Neural cell (in vitro differentiated cells): ENCODE measurements around the gene AGRN. TPM values are rescaled to one million over a fixed set of nuclear protein-coding genes. Genes with fewer than 3 reads are reported as not detected.

Source experiments
- H2AFZ ChIP-seq: fragments of 200-600, 300-800 bp; sonication (generic), shearing (Covaris generic); 2 replicates; pipeline ENCODE4 v1.6.0; 2014; ENCODE audit warnings: low read depth, mild to moderate bottlenecking, antibody characterized with exemption, low read length, moderate library complexity
- H3F3A ChIP-seq: fragments of 200-600 bp; shearing (Covaris generic); 2 replicates; pipeline ENCODE4 v1.6.1; 2016; ENCODE audit warnings: mild to moderate bottlenecking, moderate library complexity, mixed read lengths, antibody characterized with exemption, low read length; ENCODE audit not compliant: insufficient read depth, poor library complexity, severe bottlenecking
- H3K27ac ChIP-seq: fragments of 200-600, 300-800 bp; sonication (generic), shearing (Covaris generic); 2 replicates; pipeline ENCODE4 v1.5.1; 2014; ENCODE audit warnings: mild to moderate bottlenecking, low read length, moderate library complexity
- H3K27me3 ChIP-seq: fragments of 300-800, 200-600 bp; sonication (generic), shearing (Covaris generic); 2 replicates; pipeline ENCODE4 v1.6.0; 2014; ENCODE audit warnings: mild to moderate bottlenecking, low read depth, low read length, moderate library complexity; ENCODE audit not compliant: insufficient read depth
- H3K36me3 ChIP-seq: fragments of 300-800, 200-600 bp; sonication (generic), shearing (Covaris generic); 2 replicates; pipeline ENCODE4 v1.5.1; 2014; ENCODE audit warnings: mild to moderate bottlenecking, antibody characterized with exemption, low read length, moderate library complexity; ENCODE audit not compliant: insufficient read depth
- H3K4me2 ChIP-seq: fragments of 300-800, 200-600 bp; sonication (generic), shearing (Covaris generic); 2 replicates; pipeline ENCODE4 v1.6.0; 2014; ENCODE audit warnings: mild to moderate bottlenecking, low read length
- H3K4me3 ChIP-seq: fragments of 300-800, 200-600 bp; sonication (generic), shearing (Covaris generic); 2 replicates; pipeline ENCODE4 v1.5.1; 2014; ENCODE audit warnings: mild to moderate bottlenecking, low read length, moderate library complexity
- H3K79me2 ChIP-seq: fragments of 200-600 bp; shearing (Covaris generic); replicated peaks from 2 replicates; pipeline ENCODE4 v1.6.0; 2014; ENCODE audit warnings: mild to moderate bottlenecking, low read length, moderate library complexity; ENCODE audit not compliant: insufficient read depth
- H3K9ac ChIP-seq: fragments of 300-800, 200-600 bp; sonication (generic), shearing (Covaris generic); 2 replicates; pipeline ENCODE4 v1.6.1; 2016; ENCODE audit warnings: mild to moderate bottlenecking, low read length, mixed read lengths
- H3K9me2 ChIP-seq: fragments of 200-600 bp; shearing (Covaris generic); 2 replicates; pipeline ENCODE4 v1.6.1; 2016; ENCODE audit warnings: mild to moderate bottlenecking, low read length, mixed read lengths; ENCODE audit not compliant: insufficient read depth
- H3K9me3 ChIP-seq: fragments of 200-600, 300-800 bp; sonication (generic), shearing (Covaris generic); 2 replicates; pipeline ENCODE4 v1.6.1; 2016; ENCODE audit warnings: mild to moderate bottlenecking, mixed run types, low read length, moderate library complexity, mixed read lengths
- H4K20me1 ChIP-seq: fragments of 200-600 bp; shearing (Covaris generic); 2 replicates; pipeline ENCODE4 v1.6.1; 2016; ENCODE audit warnings: mild to moderate bottlenecking, mixed run types; ENCODE audit not compliant: insufficient read depth
- EP300 ChIP-seq: fragments of 450-650 bp; conservative IDR thresholded peaks from 2 replicates; pipeline ENCODE4 v1.6.1; 2014; ENCODE audit warnings: antibody characterized with exemption, mild to moderate bottlenecking, moderate library complexity; ENCODE audit not compliant: poor library complexity, severe bottlenecking
- EZH2 ChIP-seq: fragments of 200-600, 300-800 bp; shearing (Covaris generic), sonication (generic); IDR thresholded peaks from 2 replicates; pipeline ENCODE4 v1.6.1; 2014; ENCODE audit warnings: antibody characterized with exemption, low read length, borderline replicate concordance, mild to moderate bottlenecking; ENCODE audit not compliant: insufficient read depth, poor library complexity, severe bottlenecking
- MXI1 ChIP-seq: fragments of 450-650 bp; conservative IDR thresholded peaks from 2 replicates; pipeline ENCODE4 v1.6.1; 2014; ENCODE audit warnings: antibody characterized with exemption, mild to moderate bottlenecking; ENCODE audit not compliant: poor library complexity, severe bottlenecking
- POLR2AphosphoS5 ChIP-seq: IDR thresholded peaks from 2 replicates; pipeline ENCODE4 v1.6.1; 2012
- RAD21 ChIP-seq: fragments of 450-650 bp; conservative IDR thresholded peaks from 2 replicates; pipeline ENCODE4 v1.6.1; 2014; ENCODE audit warnings: antibody characterized with exemption, mild to moderate bottlenecking, moderate library complexity
- REST ChIP-seq: IDR thresholded peaks from 2 replicates; pipeline ENCODE4 v1.6.1; 2012; ENCODE audit warnings: borderline replicate concordance
- SMC3 ChIP-seq: fragments of 450-650 bp; conservative IDR thresholded peaks from 2 replicates; pipeline ENCODE4 v1.6.1; 2014; ENCODE audit warnings: antibody characterized with exemption, mild to moderate bottlenecking, moderate library complexity; ENCODE audit not compliant: poor library complexity
- TAF1 ChIP-seq: IDR thresholded peaks from 2 replicates; pipeline ENCODE4 v1.6.1; 2012; ENCODE audit warnings: low read depth
- polyA plus RNA-seq: library from polyadenylated mRNA; depleted of rRNA; stranded (reverse); fragments of >200 nt; gene quantifications from 2 replicates; pipeline ENCODE4 v1.2.3, GENCODE V29; 2014
- TF ChIP-seq, protein P1 (sequence below): fragments of 450-650 bp; IDR thresholded peaks from 2 replicates; pipeline ENCODE4 v1.5.1; 2014; ENCODE audit warnings: antibody characterized with exemption, mild to moderate bottlenecking, moderate library complexity; ENCODE audit not compliant: poor library complexity, severe bottlenecking

Gene AGRN
- polyA plus RNA-seq, 1 donor from 2014 or later, result 104 TPM

DNA sequence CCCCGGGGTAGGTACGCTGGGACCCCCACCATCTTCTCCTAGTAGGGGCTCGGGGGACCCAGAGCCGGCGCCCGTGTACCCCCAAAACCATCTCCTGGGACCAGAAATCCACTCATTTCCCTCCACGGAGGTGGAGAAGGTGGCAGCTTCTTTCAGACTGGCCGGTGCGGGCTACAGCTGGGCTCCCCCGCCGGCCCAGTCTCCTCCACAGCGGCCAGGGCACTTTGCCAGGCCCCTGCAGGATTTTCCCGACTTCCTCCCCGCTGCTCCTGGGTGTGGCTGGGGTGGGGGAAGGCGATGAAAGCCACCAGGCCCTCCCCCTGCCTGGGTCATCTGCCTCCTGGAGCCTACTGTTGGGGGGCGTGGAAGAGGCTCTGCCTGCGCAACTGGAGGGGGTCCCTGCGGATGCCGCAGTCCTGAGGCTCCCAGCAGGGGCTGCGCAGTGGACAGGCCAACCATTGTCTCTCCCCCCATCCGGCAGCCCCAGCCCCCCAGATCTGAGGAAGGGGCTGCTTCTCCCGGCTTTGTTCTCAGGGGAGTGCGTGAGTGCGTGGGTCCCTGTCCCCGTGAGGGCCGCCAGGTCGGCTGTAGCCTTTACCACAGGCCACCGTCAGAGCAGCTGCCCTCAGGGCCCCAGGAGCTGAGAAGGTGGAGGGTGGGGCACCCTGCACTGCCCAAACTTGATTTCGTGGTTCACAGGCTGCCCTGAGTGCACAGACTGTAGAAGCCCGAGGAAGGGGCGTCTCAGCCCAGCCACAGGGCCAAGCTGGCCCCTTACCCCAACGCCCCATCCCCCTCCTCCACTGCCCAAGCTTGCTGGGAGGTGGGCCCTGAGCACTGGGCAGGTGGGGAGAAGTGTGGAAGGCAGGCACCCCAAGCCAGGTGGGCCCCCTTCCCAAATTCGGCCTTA is 1.3 kb downstream of the AGRN start:
- H3K9ac ChIP-seq, result peak overlapping the region; percentile 60
- TF ChIP-seq REST, result no peak
- no peak for TF ChIP-seq MXI1
- TF ChIP-seq TAF1, result no peak
- TF ChIP-seq SMC3, result no peak
- TF ChIP-seq EP300, result no peak
- no peaks in the 10 kb centered on the region for H3K36me3 ChIP-seq
- H3K4me2 ChIP-seq, result no peak overlapping the region
- peak overlapping the region; percentile 64 for H3K4me3 ChIP-seq
- H3K79me2 ChIP-seq, result peaks cover 4% of the 10 kb centered on the region
- no peaks in the 10 kb centered on the region for H4K20me1 ChIP-seq
- no peaks in the 10 kb centered on the region for H3K27me3 ChIP-seq
- no peaks in the 10 kb centered on the region for H3F3A ChIP-seq
- no peak overlapping the region for H2AFZ ChIP-seq
- H3K9me2 ChIP-seq, result no peaks in the 10 kb centered on the region
- no peaks in the 10 kb centered on the region for H3K9me3 ChIP-seq
- no peak overlapping the region for H3K27ac ChIP-seq

DNA sequence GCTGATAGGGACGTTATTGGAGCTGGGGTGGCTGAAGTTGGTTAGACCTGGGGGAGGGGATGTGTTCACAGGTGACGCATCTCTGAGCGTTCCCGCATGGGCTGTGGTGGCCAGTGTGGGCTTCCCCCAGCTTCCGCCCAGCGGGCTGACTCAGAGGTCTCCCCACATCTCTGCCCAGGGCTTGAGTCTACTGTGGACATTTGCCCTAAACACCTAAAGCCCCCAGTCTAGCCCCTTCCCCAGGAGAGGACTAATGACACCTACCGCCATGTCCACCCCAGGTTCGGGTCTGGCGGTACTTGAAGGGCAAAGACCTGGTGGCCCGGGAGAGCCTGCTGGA is 2.0 kb downstream of the AGRN start:
- H4K20me1 ChIP-seq, result no peaks in the 10 kb centered on the region
- TF ChIP-seq, protein P1, sequence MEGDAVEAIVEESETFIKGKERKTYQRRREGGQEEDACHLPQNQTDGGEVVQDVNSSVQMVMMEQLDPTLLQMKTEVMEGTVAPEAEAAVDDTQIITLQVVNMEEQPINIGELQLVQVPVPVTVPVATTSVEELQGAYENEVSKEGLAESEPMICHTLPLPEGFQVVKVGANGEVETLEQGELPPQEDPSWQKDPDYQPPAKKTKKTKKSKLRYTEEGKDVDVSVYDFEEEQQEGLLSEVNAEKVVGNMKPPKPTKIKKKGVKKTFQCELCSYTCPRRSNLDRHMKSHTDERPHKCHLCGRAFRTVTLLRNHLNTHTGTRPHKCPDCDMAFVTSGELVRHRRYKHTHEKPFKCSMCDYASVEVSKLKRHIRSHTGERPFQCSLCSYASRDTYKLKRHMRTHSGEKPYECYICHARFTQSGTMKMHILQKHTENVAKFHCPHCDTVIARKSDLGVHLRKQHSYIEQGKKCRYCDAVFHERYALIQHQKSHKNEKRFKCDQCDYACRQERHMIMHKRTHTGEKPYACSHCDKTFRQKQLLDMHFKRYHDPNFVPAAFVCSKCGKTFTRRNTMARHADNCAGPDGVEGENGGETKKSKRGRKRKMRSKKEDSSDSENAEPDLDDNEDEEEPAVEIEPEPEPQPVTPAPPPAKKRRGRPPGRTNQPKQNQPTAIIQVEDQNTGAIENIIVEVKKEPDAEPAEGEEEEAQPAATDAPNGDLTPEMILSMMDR, result no peak
- TF ChIP-seq SMC3 (no peak), RAD21 (no peak), REST (no peak), EP300 (no peak), EZH2 (no peak), TAF1 (no peak), MXI1 (no peak), POLR2AphosphoS5 (no peak)
- H3K27me3 ChIP-seq, result no peaks in the 10 kb centered on the region
- no peak overlapping the region for H3K9ac ChIP-seq
- H3K9me3 ChIP-seq, result no peaks in the 10 kb centered on the region
- H3K36me3 ChIP-seq, result no peaks in the 10 kb centered on the region
- no peaks in the 10 kb centered on the region for H3F3A ChIP-seq
- H3K79me2 ChIP-seq, result peaks cover 4% of the 10 kb centered on the region
- H3K4me3 ChIP-seq, result no peak overlapping the region
- H3K9me2 ChIP-seq, result no peaks in the 10 kb centered on the region
- no peak overlapping the region for H3K27ac ChIP-seq
- H2AFZ ChIP-seq, result no peak overlapping the region
- no peak overlapping the region for H3K4me2 ChIP-seq
